H9 (cell line): ENCODE results near the gene CFAP99. TPM values are rescaled to one million over a fixed set of nuclear protein-coding genes. Genes with fewer than 3 reads are reported as not detected.

Experiments
- DNase-seq: peaks from one replicate; pipeline ENCODE4 v3.0.0-alpha.2; 2017
- H2AFZ ChIP-seq: one replicate; pipeline ENCODE4 v1.6.1; 2013; ENCODE audit warnings: mild to moderate bottlenecking, low read length, control low read depth, moderate library complexity
- H2AK5ac ChIP-seq: 2 replicates; pipeline ENCODE4 v1.6.1; 2013; ENCODE audit warnings: low read length, control low read depth, mixed read lengths; ENCODE audit not compliant: insufficient read length
- H2BK120ac ChIP-seq: one replicate; pipeline ENCODE4 v1.6.1; 2013; ENCODE audit warnings: low read depth, mild to moderate bottlenecking, low read length, control low read depth, inconsistent platforms; ENCODE audit not compliant: poor library complexity, severe bottlenecking
- H2BK12ac ChIP-seq: 2 replicates; pipeline ENCODE4 v1.6.1; 2013; ENCODE audit warnings: low read length, control low read depth, mixed read lengths, low read depth; ENCODE audit not compliant: insufficient read length
- H2BK15ac ChIP-seq: 2 replicates; pipeline ENCODE4 v1.6.1; 2013; ENCODE audit warnings: low read depth, low read length, control low read depth
- H2BK20ac ChIP-seq: one replicate; pipeline ENCODE4 v1.6.1; 2013; ENCODE audit warnings: low read depth, mild to moderate bottlenecking, low read length, control low read depth, inconsistent platforms; ENCODE audit not compliant: poor library complexity, severe bottlenecking
- H2BK5ac ChIP-seq: 2 replicates; pipeline ENCODE4 v1.6.1; 2013; ENCODE audit warnings: low read length, control low read depth, mixed read lengths; ENCODE audit not compliant: insufficient read length
- H3K14ac ChIP-seq: 2 replicates; pipeline ENCODE4 v1.6.1; 2013; ENCODE audit warnings: low read length, control low read depth; ENCODE audit not compliant: insufficient read depth
- H3K18ac ChIP-seq: 2 replicates; pipeline ENCODE4 v1.6.1; 2013; ENCODE audit warnings: low read depth, mild to moderate bottlenecking, mixed read lengths, low read length, control low read depth; ENCODE audit not compliant: insufficient read length
- H3K23ac ChIP-seq: 2 replicates; pipeline ENCODE4 v1.6.1; 2013; ENCODE audit warnings: low read length, control low read depth, mixed read lengths, low read depth; ENCODE audit not compliant: insufficient read length
- H3K23me2 ChIP-seq: 2 replicates; pipeline ENCODE4 v1.6.1; 2013; ENCODE audit warnings: low read depth, mild to moderate bottlenecking, mixed read lengths, low read length, control low read depth; ENCODE audit not compliant: insufficient read length, poor library complexity, severe bottlenecking
- H3K27ac ChIP-seq: 2 replicates; pipeline ENCODE4 v1.5.1; 2013; ENCODE audit warnings: low read length, control low read depth, mixed read lengths, low read depth; ENCODE audit not compliant: insufficient read length
- H3K27me3 ChIP-seq: 2 replicates; pipeline ENCODE4 v1.6.1; 2013; ENCODE audit warnings: low read length, control low read depth, inconsistent platforms; ENCODE audit not compliant: insufficient read depth
- H3K4ac ChIP-seq: 2 replicates; pipeline ENCODE4 v1.6.1; 2013; ENCODE audit warnings: low read depth, mild to moderate bottlenecking, control low read depth, inconsistent platforms, low read length, moderate library complexity
- H3K4me1 ChIP-seq: 2 replicates; pipeline ENCODE4 v1.6.1; 2013; ENCODE audit warnings: low read length, control low read depth, inconsistent platforms; ENCODE audit not compliant: insufficient read depth
- H3K4me2 ChIP-seq: 2 replicates; pipeline ENCODE4 v1.6.1; 2013; ENCODE audit warnings: low read length, control low read depth, mixed read lengths; ENCODE audit not compliant: insufficient read length, insufficient read depth
- H3K56ac ChIP-seq: 2 replicates; pipeline ENCODE4 v1.6.1; 2013; ENCODE audit warnings: low read depth, mild to moderate bottlenecking, mixed read lengths, low read length, control low read depth; ENCODE audit not compliant: insufficient read length
- H3K79me1 ChIP-seq: 2 replicates; pipeline ENCODE4 v1.6.1; 2013; ENCODE audit warnings: low read depth, mild to moderate bottlenecking, moderate library complexity, low read length, control low read depth, inconsistent platforms; ENCODE audit not compliant: insufficient read depth, poor library complexity, severe bottlenecking
- H3K79me2 ChIP-seq: 2 replicates; pipeline ENCODE4 v1.6.1; 2013; ENCODE audit warnings: low read length, control low read depth, inconsistent platforms; ENCODE audit not compliant: insufficient read depth
- H3K9ac ChIP-seq: 2 replicates; pipeline ENCODE4 v1.6.1; 2013; ENCODE audit warnings: low read length, control low read depth, mixed read lengths; ENCODE audit not compliant: insufficient read length; ENCODE audit errors: extremely low read depth
- H3K9me3 ChIP-seq: one replicate; pipeline ENCODE4 v1.6.1; 2013; ENCODE audit warnings: low read depth, low read length, inconsistent platforms; ENCODE audit not compliant: control insufficient read depth
- H3T11ph ChIP-seq: one replicate; pipeline ENCODE4 v1.6.1; 2013; ENCODE audit warnings: mild to moderate bottlenecking, low read length, control low read depth, inconsistent platforms
- H4K20me1 ChIP-seq: one replicate; pipeline ENCODE4 v1.6.1; 2013; ENCODE audit not compliant: control insufficient read depth, insufficient read length, insufficient read depth
- H4K5ac ChIP-seq: 2 replicates; pipeline ENCODE4 v1.6.1; 2013; ENCODE audit warnings: low read depth, mild to moderate bottlenecking, mixed read lengths, low read length, control low read depth; ENCODE audit not compliant: insufficient read length
- H4K8ac ChIP-seq: replicated peaks from 2 replicates; pipeline ENCODE4 v1.6.1; 2013; ENCODE audit warnings: low read length, control low read depth, mixed read lengths, low read depth; ENCODE audit not compliant: insufficient read length
- H4K91ac ChIP-seq: 2 replicates; pipeline ENCODE4 v1.6.1; 2013; ENCODE audit warnings: low read depth, mild to moderate bottlenecking, moderate library complexity, mixed read lengths, low read length, control low read depth; ENCODE audit not compliant: insufficient read length
- H3K27ac Mint-ChIP-seq, 3 experiments: 2 replicates in 2 of 3; 3 replicates in 1 of 3; pipeline ENCODE4 v1.8.0; 2020 to 2021; ENCODE audit warnings: mixed read lengths in 3 of 3, mild to moderate bottlenecking in 1 of 3, moderate library complexity in 1 of 3
- H3K27me3 Mint-ChIP-seq: 2 replicates; pipeline ENCODE4 v1.8.0; 2021; ENCODE audit warnings: low read depth, mild to moderate bottlenecking, moderate library complexity, mixed read lengths
- H3K36me3 Mint-ChIP-seq, 3 experiments: 2 replicates in 2 of 3; 3 replicates in 1 of 3; pipeline ENCODE4 v1.8.0; 2020 to 2021; ENCODE audit warnings: low read depth in 3 of 3, mixed read lengths in 3 of 3; ENCODE audit not compliant: insufficient read depth in 1 of 3
- H3K4me1 Mint-ChIP-seq, 2 experiments: 2 replicates each; pipeline ENCODE4 v1.8.0; 2020; ENCODE audit warnings: mixed read lengths in 2 of 2
- H3K4me3 Mint-ChIP-seq, 2 experiments: 2 replicates in 1 of 2; 3 replicates in 1 of 2; pipeline ENCODE4 v1.8.0; 2020 to 2021; ENCODE audit warnings: mild to moderate bottlenecking in 2 of 2, mixed read lengths in 2 of 2, moderate library complexity in 1 of 2
- H3K9me3 Mint-ChIP-seq, 2 experiments: 2 replicates in 1 of 2; 3 replicates in 1 of 2; pipeline ENCODE4 v1.8.0; 2020; ENCODE audit warnings: mild to moderate bottlenecking in 2 of 2, mixed read lengths in 2 of 2, moderate library complexity in 1 of 2
- WGBS: extraction: QIAGEN DNeasy Blood & Tissue Kit; methylation state at CpG from one replicate; pipeline ENCODE4 v1.1.7; 2013; ENCODE audit warnings: missing lambda C conversion rate, low lambda C conversion rate, mixed read lengths; ENCODE audit not compliant: insufficient read length; ENCODE audit errors: extremely low coverage; 5-methylcytosine and 5-hydroxymethylcytosine counted together
- total RNA-seq: library from RNA; stranded (reverse); gene quantifications from 2 replicates; pipeline ENCODE4 v1.2.1, GENCODE V29; 2021
- TF ChIP-seq, protein P1 (sequence below): fragments of 200-600 bp; sonication (generic); conservative IDR thresholded peaks from 3 replicates; pipeline ENCODE4 v1.8.0; 2021; ENCODE audit warnings: antibody characterized with exemption, mild to moderate bottlenecking

CFAP99 gene
- total RNA-seq, 1 experiment from 2014 or later: 0.35 TPM

DNA sequence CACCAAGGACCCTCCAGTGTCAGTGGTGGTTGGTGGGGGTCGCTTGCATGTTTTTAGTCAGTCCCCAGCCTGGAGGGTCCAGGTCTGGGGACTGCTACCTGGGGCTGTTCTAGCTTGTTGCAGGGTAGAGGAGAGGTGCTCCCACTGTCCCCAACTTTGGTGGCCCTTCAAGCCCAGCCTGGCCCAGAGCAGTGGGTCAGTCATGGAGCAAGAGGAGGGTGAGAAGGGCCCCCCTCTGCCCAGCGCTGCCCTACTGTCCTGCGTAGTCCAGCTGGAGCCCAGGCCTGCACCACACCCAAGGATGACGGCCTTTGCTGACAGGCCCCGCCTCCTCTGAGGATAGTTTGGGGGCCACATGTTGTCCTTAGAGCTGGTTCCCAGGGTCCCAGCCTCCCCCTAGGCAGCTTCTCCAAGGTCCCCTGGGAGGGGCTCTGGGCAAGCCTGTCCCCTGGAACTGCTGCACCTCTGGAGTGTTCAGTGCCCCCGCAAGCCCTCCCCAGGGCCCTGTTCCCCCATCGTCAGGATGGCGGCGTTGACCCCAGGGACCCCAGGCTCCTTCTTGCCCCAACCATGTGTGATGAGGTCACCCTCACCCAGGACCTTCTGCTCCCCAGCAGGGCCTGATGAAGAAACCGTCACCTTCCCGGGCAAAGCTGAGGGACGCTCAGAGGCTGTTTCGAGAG is 6.8 kb downstream of the CFAP99 start:
- no CpG with 5 or more reads among the region's 13 CpGs for WGBS
- Histone ChIP-seq H2BK20ac (no peak overlapping the region), H3K27ac (no peak overlapping the region), H2BK15ac (no peak overlapping the region), H4K5ac (no peak overlapping the region), H3K79me1 (no peaks in the 10 kb centered on the region), H3K23ac (no peak overlapping the region), H3K4me1 (no peaks in the 10 kb centered on the region), H4K91ac (no peak overlapping the region), H4K8ac (no peak overlapping the region), H3K9ac (no peak overlapping the region), H3K79me2 (no peaks in the 10 kb centered on the region), H3K56ac (no peak overlapping the region), H3K4me2 (no peak overlapping the region), H2AFZ (no peak overlapping the region), H3K23me2 (no peaks in the 10 kb centered on the region), H3K9me3 (no peaks in the 10 kb centered on the region), H3K18ac (no peak overlapping the region), H3K14ac (no peak overlapping the region; the same call in 1 of the 2 replicates), H4K20me1 (no peaks in the 10 kb centered on the region), H3K27me3 (peaks cover 5% of the 10 kb centered on the region; the same call in 1 of the 2 replicates), H2BK5ac (no peak overlapping the region), H2AK5ac (no peak overlapping the region), H3T11ph (no peak overlapping the region), H2BK12ac (no peak overlapping the region), H2BK120ac (no peak overlapping the region), H3K4ac (no peak overlapping the region)
- Mint-ChIP-seq H3K36me3 (no peaks in the 10 kb centered on the region), H3K4me1 (peaks cover 13% of the 10 kb centered on the region in 2 experiments), H3K27me3 (peaks cover 27% of the 10 kb centered on the region), H3K9me3 (no peaks in the 10 kb centered on the region), H3K4me3 (no peak overlapping the region), H3K27ac (no peak overlapping the region)
- TF ChIP-seq, protein P1, sequence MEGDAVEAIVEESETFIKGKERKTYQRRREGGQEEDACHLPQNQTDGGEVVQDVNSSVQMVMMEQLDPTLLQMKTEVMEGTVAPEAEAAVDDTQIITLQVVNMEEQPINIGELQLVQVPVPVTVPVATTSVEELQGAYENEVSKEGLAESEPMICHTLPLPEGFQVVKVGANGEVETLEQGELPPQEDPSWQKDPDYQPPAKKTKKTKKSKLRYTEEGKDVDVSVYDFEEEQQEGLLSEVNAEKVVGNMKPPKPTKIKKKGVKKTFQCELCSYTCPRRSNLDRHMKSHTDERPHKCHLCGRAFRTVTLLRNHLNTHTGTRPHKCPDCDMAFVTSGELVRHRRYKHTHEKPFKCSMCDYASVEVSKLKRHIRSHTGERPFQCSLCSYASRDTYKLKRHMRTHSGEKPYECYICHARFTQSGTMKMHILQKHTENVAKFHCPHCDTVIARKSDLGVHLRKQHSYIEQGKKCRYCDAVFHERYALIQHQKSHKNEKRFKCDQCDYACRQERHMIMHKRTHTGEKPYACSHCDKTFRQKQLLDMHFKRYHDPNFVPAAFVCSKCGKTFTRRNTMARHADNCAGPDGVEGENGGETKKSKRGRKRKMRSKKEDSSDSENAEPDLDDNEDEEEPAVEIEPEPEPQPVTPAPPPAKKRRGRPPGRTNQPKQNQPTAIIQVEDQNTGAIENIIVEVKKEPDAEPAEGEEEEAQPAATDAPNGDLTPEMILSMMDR: no peak
- no peak for DNase-seq
